ENCODE results near the gene NPHP4. TPM values are rescaled to one million over a fixed set of nuclear protein-coding genes. Genes with fewer than 3 reads are reported as not detected.

Gene NPHP4
- total RNA-seq, 2 donors from 2014 or later: 27.6 to 58.5 TPM

DNA sequence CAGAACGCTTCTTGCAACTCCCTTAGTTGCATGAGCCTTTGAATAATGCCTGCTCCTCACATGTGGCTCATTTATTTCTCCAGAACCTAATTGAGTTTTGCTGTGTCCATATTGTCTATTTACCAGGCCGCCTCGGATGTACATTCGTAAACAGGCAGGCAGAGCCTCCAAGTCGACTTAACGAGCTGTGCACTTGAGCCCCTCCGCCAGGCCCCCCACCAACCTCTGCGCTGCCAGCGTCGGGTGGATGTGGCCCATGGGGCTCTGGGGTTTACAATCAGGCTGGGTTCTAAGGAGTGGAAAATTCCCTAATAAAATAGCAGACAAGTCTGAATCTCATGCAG lies 106.1 kb downstream of the NPHP4 start:
- DNase-seq (ENCODE audit: low spot score): no peak
- no peak overlapping the region for H3K27ac Mint-ChIP-seq

DNA sequence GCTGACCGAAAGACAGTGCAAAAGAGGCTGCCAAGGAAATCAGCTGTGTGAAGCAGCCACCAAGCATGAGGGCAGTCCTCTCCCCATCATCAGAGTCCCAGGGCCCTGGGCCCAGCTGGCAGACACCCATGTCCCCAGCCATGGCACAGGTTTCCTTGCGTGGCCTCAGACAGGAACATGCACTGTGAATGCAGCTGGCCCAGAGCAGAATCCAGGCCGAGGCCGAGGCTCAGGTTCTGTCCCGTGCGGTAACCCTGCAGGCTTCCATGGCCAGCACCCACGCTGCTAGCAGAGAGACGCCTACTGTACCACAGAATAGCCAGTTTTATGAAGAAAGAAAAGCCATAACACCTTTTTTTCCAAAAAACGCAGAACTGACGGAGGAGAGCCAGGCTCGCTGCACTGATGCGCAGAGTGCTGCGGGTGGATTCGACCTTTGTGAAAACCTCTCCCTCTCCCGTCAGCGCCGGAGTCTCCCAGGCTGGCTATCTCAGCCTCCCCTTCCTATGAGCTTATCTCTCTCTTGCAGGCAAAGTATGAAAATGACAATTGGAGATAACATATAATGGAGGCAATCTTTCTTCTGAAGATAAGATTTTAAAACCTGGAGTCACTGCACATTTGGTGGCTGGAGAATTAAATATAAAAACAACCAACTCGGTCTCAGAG lies 106.6 kb downstream of the NPHP4 start:
- Mint-ChIP-seq H3K36me3 (no peaks in the 10 kb centered on the region), H3K4me3 (no peak overlapping the region), H3K4me1 (ENCODE audit: low read depth in 2 of 2) (peaks cover 0 to 7% of the 10 kb centered on the region in 2 donors), H3K9me3 (no peaks in the 10 kb centered on the region), H3K27ac (no peak overlapping the region), H3K27me3 (no peaks in the 10 kb centered on the region)
- DNase-seq (ENCODE audit: low spot score) (no peak), ATAC-seq (no peak)

More for the DNA sequence above, 106.1 kb downstream of the NPHP4 start:
- Mint-ChIP-seq H3K36me3 (no peaks in the 10 kb centered on the region), H3K27me3 (no peaks in the 10 kb centered on the region), H3K9me3 (no peaks in the 10 kb centered on the region), H3K4me1 (ENCODE audit: low read depth in 2 of 2) (peaks cover 0 to 7% of the 10 kb centered on the region in 2 donors), H3K4me3 (no peak overlapping the region)
- no peak for ATAC-seq

DNA sequence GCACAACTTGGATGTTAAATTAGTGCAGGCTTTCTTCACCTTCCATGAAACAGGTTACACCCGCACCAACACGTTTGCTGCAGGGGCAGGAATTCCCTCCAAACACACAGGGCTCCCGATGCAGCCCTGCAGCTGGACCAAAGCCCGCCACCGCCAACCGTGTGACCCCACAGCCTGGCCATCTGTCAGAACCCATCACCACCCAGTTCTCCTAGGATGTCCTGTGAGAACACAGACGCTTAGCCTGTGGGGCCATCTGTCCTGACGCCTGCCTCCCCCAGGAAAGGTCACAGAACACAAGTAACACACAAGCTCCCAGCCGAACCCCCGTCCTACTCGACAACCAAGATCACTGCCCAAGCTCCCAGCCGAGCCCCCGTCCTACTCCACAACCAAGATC lies 108.1 kb downstream of the NPHP4 start:
- Mint-ChIP-seq H3K9me3 (no peaks in the 10 kb centered on the region), H3K36me3 (peaks cover 13% of the 10 kb centered on the region), H3K4me1 (ENCODE audit: low read depth in 2 of 2) (peaks cover 0 to 7% of the 10 kb centered on the region in 2 donors), H3K4me3 (no peak overlapping the region), H3K27ac (no peak overlapping the region), H3K27me3 (no peaks in the 10 kb centered on the region)
- DNase-seq (ENCODE audit: low spot score) (no peak), ATAC-seq (no peak)

GRCh38 chr1:5883129-5884048 lies 108.8 kb downstream of the NPHP4 start:
- H3K4me3 Mint-ChIP-seq: no peak overlapping the region
- H3K27me3 Mint-ChIP-seq: no peaks in the 10 kb centered on the region
- H3K9me3 Mint-ChIP-seq: no peaks in the 10 kb centered on the region
- no peak overlapping the region for H3K27ac Mint-ChIP-seq
- DNase-seq (ENCODE audit: low spot score) (no peak), ATAC-seq (no peak)
- H3K4me1 Mint-ChIP-seq (ENCODE audit: low read depth in 2 of 2): peaks cover 0 to 7% of the 10 kb centered on the region in 2 donors
- H3K36me3 Mint-ChIP-seq: peaks cover 13% of the 10 kb centered on the region

DNA sequence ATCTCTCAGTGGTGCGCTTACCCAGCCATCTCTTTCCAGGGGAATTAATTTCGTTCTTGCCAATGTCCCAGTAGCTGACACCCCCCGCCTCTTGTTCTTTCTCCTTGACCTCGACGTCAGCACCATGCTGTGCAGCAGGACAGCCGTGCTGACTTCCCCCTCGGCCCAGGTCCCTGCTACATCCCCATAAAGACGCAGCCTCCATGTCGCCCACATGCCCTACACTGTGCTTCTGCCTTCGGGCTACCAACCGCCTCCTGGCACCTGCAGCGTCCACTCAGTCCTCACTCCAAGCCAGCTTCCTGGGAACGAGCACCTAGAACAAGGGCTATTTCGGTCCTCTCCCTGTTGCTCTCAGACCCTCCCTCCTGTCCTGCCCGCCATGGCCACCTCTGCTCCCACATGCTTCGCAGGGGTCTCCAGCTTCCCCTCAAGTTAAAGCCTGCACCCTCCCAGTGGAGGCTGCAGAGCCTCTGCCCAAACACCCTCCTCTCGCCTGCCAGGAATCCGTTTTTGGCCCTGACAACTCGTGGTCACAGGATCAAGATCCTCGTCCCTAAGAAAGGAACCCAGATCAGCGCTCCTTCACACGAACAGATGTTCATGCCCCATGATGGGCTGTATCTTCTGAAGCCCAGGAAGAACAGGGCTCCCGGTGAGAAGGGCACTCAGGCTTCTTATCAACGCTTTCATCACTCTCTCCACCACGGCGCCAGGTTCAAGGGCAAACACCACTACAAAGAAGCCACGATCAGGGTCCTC lies 109.7 kb downstream of the NPHP4 start:
- H3K4me3 Mint-ChIP-seq: no peak overlapping the region
- H3K9me3 Mint-ChIP-seq: no peaks in the 10 kb centered on the region
- ATAC-seq: peak in 1 of 2 donors; percentile 55
- no peak overlapping the region for H3K27ac Mint-ChIP-seq
- no peak for DNase-seq (ENCODE audit: low spot score)
- peaks cover 0 to 7% of the 10 kb centered on the region in 2 donors for H3K4me1 Mint-ChIP-seq (ENCODE audit: low read depth in 2 of 2)
- no peaks in the 10 kb centered on the region for H3K27me3 Mint-ChIP-seq
- peaks cover 13% of the 10 kb centered on the region for H3K36me3 Mint-ChIP-seq

DNA sequence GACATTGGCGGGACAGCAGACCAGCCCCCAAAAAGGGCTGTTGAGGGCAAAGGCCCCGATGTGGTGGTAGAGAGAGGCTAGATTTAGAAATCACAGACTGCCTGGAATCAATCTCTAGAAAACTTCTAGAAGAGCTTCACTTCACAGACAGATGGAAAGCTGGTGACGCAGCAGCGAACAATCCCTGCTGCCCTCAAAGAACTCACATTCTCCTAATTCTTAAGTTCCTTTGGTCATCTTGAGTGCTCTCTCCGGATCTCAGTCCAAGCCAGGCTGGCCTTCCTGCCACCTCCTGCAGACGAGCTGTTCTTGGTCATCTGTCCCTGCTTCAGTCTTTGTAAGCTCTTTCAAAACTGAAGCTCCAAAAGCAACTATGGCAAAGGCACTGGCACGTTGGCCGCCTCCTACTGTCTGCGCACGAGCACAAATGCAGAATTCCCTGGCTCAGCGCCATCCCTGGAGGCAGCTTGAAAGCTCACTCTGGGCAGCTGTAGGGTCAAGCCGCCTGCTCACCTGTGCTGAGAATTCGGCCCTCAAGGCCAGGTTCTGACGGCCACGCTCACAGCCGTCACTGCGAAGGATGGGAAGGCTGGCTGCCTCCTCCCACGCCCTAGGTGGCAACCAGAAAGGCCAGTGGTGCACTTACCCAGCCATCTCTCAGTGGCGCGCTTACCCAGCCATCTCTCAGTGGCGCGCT lies 110.6 kb downstream of the NPHP4 start:
- H3K4me1 Mint-ChIP-seq (ENCODE audit: low read depth in 2 of 2): peaks cover 0 to 7% of the 10 kb centered on the region in 2 donors
- H3K27ac Mint-ChIP-seq: no peak overlapping the region
- H3K4me3 Mint-ChIP-seq: no peak overlapping the region
- H3K9me3 Mint-ChIP-seq: no peaks in the 10 kb centered on the region
- peaks cover 13% of the 10 kb centered on the region for H3K36me3 Mint-ChIP-seq
- no peak for DNase-seq (ENCODE audit: low spot score)
- no peak for ATAC-seq
- H3K27me3 Mint-ChIP-seq: no peaks in the 10 kb centered on the region

- Mint-ChIP-seq H3K36me3 (peaks cover 13% of the 10 kb centered on the region), H3K4me3 (no peak overlapping the region), H3K9me3 (no peaks in the 10 kb centered on the region), H3K4me1 (ENCODE audit: low read depth in 2 of 2) (peaks cover 0 to 7% of the 10 kb centered on the region in 2 donors), H3K27ac (no peak overlapping the region), H3K27me3 (no peaks in the 10 kb centered on the region)
- ATAC-seq (no peak), DNase-seq (ENCODE audit: low spot score) (no peak)
These were observed 111.4 kb downstream of the NPHP4 start for GRCh38 chr1:5880630-5881405.

DNA sequence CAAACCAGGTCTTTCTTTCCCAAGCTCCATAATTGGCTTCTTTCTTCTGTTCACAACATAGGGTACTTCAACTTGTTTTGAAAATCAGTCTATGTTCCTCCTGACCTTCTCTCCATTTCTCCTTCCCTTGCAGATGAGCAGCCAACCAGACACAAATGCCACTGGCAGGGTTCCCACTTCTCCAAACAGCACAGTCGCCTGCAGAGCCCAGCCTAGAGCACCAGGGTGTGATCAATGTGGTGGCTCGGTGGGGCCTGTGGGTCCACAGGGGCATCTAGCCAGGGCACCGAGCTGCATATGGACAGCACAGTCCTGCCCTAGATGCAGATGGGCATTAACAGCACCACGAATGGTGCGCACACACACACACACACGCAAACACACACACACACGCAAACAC lies 112.8 kb downstream of the NPHP4 start:
- H3K27me3 Mint-ChIP-seq: no peaks in the 10 kb centered on the region

DNA sequence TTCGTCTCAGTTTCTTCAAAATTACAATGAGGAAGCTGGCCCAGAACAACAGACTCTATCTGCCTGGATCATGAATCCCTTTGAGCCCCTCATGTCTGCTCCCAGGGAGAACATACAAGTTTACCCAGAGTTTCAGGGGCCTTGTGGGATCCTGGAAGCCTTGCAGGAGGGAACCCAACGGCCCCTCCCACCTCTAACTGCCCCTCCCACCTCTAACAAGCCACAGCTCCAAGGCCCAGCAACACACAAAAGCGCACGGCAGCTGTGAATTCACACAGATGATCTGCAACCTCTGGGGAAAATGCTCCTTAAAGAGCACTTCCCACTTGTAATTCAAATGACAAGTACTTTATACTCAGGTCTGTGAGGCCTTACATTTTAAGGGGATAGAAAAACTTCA lies 113.3 kb downstream of the NPHP4 start:
- Mint-ChIP-seq H3K4me1 (ENCODE audit: low read depth in 2 of 2) (peaks cover 0 to 3% of the 10 kb centered on the region in 2 donors), H3K27me3 (no peaks in the 10 kb centered on the region), H3K4me3 (no peak overlapping the region), H3K9me3 (no peaks in the 10 kb centered on the region), H3K27ac (no peak overlapping the region), H3K36me3 (peaks cover 14% of the 10 kb centered on the region)
- ATAC-seq (no peak), DNase-seq (ENCODE audit: low spot score) (no peak)

More for the DNA sequence above, 112.8 kb downstream of the NPHP4 start:
- H3K4me1 Mint-ChIP-seq (ENCODE audit: low read depth in 2 of 2): peaks cover 0 to 3% of the 10 kb centered on the region in 2 donors
- H3K27ac Mint-ChIP-seq: no peak overlapping the region
- no peak overlapping the region for H3K4me3 Mint-ChIP-seq
- DNase-seq (ENCODE audit: low spot score): no peak
- ATAC-seq: no peak
- H3K9me3 Mint-ChIP-seq: no peaks in the 10 kb centered on the region
- H3K36me3 Mint-ChIP-seq: peaks cover 13% of the 10 kb centered on the region

- Mint-ChIP-seq H3K36me3 (peaks cover 20% of the 10 kb centered on the region), H3K27me3 (no peaks in the 10 kb centered on the region), H3K4me1 (ENCODE audit: low read depth in 2 of 2) (peaks cover 0 to 3% of the 10 kb centered on the region in 2 donors), H3K4me3 (no peak overlapping the region), H3K9me3 (no peaks in the 10 kb centered on the region), H3K27ac (no peak overlapping the region)
- DNase-seq (ENCODE audit: low spot score): no peak
- no peak for ATAC-seq
These were observed 114.3 kb downstream of the NPHP4 start for GRCh38 chr1:5877683-5878530.

DNA sequence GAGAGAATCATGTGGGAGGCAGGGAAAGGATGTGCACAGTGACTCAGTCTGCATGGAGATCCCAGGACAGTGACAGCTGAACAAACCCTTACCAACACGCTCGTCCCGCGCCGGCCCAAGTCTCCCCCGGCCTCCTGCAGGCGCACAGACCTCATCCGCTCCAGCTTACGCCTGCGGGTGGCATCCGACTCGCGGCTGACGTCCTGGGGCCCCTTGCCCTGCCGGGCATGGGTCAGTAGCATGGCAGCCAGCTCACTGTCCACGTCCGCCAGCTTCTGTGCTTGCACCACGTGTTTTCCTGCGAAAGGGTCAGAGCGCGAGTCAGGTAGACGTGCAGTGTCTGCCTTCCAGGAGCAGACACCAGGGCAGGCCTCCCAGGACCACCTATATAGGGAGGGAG lies 115.2 kb downstream of the NPHP4 start:
- Mint-ChIP-seq H3K9me3 (no peaks in the 10 kb centered on the region), H3K36me3 (peaks cover 20% of the 10 kb centered on the region), H3K27me3 (no peaks in the 10 kb centered on the region), H3K4me1 (ENCODE audit: low read depth in 2 of 2) (no peaks in the 10 kb centered on the region), H3K4me3 (no peak overlapping the region), H3K27ac (no peak overlapping the region)
- no peak for ATAC-seq
- no peak for DNase-seq (ENCODE audit: low spot score)

GRCh38 chr1:5876094-5876650 lies 116.1 kb downstream of the NPHP4 start:
- ATAC-seq (no peak), DNase-seq (ENCODE audit: low spot score) (no peak)
- H3K4me1 Mint-ChIP-seq (ENCODE audit: low read depth in 2 of 2): no peaks in the 10 kb centered on the region
- no peaks in the 10 kb centered on the region for H3K27me3 Mint-ChIP-seq
- H3K4me3 Mint-ChIP-seq: no peak overlapping the region
- H3K36me3 Mint-ChIP-seq: peaks cover 20% of the 10 kb centered on the region
- no peaks in the 10 kb centered on the region for H3K9me3 Mint-ChIP-seq
- no peak overlapping the region for H3K27ac Mint-ChIP-seq
